NCI-H510A treated with DMSO at 0.1 percent for 48 hours (cell line): ENCODE measurements around the gene POT1.

ENCODE experiments used
- DNase-seq: peaks from one replicate; lab custom pipeline; 2025; lab: John Stamatoyannopoulos, UW

Gene POT1

DNA sequence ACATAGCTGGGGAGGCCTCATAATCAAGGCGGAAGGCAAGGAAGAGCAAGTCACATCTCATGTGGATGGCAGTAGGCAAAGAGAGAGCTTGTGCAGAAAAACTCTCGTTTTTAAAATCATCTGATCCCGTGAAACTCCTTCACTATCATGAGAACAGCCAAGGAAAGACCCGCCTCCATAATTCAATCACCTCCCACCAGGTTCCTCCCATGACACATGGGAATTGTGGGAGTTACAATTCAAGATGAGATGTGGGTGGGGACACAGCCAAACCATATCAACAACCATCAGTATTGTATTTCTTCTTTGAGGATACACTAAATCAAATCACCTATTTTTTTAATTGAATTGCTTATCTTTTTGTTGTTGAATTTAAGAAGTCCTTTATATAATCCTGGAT, 16.7 kb downstream of the POT1 start:
- no peak for DNase-seq

DNA sequence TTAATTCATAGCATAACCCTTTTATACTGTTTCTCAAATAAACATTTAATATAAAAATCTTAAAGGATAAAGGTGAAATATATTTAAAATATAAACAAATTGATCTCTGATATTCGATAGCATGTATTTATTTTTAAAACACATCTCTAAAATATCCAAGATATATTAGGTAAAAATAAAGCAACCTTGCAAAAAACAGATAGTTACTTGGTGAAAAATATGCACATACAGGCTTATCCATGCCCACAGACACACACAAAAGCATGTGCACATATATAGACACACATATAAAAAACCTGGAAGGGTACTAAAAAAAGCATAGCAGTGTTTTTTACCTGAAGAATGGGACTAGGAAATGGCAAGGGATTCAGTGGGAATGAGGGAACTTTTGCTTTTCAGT, 19.8 kb downstream of the POT1 start:
- DNase-seq, result no peak

- no peak for DNase-seq
Measured at GRCh38 chr7:124908259-124908658, 21.4 kb downstream of the POT1 start.

DNA sequence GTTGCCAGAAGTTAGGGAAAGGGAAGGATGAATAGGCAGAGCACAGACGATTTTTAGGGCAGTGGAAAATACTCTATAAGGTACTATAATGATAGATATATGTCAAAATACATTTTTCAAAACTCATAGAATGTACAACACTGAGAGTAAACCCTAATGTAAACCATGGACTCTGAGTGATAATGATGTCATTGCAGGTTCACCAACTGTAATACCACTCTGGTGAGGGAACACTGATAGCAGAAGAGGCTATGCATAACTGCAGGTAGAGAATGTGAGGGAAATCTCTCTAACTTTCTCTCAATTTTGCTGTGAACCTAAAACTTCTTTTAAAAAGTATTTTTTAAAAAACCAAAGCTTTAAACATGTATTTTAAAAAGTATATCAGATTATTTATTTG, 22.1 kb downstream of the POT1 start:
- DNase-seq, result no peak

GRCh38 chr7:124898531-124898930, 31.1 kb downstream of the POT1 start:
- no peak for DNase-seq

DNA sequence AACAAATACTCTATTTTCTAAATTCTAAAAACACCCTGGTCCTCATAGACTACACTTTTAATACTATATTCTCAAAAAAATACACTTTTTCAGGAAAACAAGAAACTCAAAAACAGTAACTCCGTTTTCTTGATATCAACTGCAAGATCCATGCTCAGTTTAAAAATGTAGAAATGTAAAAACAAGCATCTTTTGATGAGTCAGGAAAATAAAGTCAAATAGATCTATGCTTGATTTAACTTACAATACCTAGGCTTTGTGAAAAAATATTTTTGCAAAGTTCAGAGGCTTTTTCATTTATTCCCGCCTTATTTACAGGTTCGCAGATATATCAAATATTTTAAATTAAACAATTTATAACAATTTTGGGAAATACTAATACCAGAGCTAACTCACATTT, 33.6 kb downstream of the POT1 start:
- no peak for DNase-seq

DNA sequence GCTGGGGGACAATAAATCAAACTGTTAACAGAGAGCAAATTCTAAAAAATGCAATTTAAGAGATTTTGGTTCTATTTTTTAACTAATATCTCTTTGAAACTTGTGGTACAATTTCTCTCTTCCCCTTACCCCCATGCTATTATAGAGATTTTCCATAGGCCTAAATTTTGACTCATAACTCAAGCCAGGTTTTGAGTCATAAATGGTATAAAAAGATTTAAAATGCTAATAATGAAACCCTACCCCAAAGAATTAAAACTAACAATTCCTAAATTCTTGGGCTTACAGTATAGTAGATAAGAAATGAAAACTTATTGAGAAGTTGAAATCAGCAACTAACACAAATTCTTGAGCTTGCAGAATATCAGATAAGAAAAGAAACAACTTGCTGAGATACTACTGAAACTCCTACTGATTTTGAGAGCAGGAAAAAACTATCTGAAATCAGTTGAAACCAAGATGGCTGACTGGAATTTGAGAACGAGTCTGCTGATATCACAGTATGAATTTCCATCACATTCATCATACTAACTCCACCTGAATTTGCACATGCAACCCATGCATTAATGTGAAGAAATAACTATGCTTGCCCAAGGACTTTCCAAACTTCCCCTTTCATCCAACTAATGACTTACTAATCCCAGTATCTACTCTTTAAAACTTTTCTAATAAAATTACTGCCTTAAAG, 36.3 kb downstream of the POT1 start:
- DNase-seq, result no peak

GRCh38 chr7:124887247-124887646, 42.4 kb downstream of the POT1 start:
- no peak for DNase-seq

GRCh38 chr7:124881981-124882380, 47.6 kb downstream of the POT1 start:
- DNase-seq, result no peak

GRCh38 chr7:124879771-124880170, 49.9 kb downstream of the POT1 start:
- DNase-seq, result no peak

DNA sequence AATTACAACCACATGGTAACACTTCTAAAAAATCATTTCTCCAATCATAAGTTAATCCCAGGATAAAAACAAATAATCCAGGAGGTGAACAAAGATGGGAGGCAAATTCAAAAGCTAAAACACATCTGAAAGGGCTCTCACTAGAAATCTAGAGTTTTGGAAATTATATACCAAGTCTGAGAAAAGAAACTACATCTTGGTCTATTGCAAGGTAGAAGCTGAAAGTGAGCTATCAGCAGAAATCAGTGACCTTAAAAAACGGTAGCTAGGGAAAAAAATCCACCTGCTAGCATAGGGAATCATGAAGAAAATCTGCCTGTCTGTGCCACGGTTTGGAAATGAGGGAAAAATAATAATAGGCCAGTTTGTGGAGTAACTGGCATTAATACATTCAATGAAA, 50.5 kb downstream of the POT1 start:
- DNase-seq, result no peak

- no peak for DNase-seq
Measured at GRCh38 chr7:124874644-124875163, 54.9 kb downstream of the POT1 start.

- no peak for DNase-seq
Measured at GRCh38 chr7:124857672-124858235, 71.9 kb downstream of the POT1 start.

DNA sequence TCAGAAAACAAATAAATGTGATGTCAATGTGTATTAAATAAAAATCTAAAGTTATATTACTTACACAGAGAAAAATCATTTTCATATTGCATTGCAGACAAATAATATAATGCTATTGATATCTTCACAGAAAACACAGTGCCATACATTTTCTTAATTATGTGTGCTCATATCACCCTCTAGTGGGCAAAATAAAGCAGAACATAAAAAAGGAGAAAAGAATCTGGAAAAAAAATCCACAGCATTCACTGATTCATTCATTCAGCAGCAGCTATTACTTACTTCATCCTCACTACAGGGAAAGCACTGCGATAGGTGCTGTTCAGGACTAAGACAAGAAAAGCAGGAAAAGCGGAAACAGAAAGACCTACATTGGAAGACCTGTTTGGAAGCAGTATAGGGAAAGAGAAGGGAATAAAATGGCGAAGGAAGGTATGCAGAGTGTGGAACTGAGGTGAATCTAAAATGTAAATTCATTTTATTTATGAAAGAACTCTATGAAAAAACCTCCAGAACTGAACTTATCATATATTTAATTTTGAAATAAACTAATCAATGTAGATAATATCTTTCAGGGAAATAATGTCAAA, 73.2 kb downstream of the POT1 start:
- peak; percentile 13 for DNase-seq

- DNase-seq, result no peak
Measured at GRCh38 chr7:124843336-124843735, 86.3 kb downstream of the POT1 start.

- DNase-seq, result no peak
Measured at GRCh38 chr7:124840435-124840834, 89.2 kb downstream of the POT1 start.

GRCh38 chr7:124839687-124840086, 89.9 kb downstream of the POT1 start:
- no peak for DNase-seq

GRCh38 chr7:124836173-124836572, 93.5 kb downstream of the POT1 start:
- DNase-seq, result no peak

DNA sequence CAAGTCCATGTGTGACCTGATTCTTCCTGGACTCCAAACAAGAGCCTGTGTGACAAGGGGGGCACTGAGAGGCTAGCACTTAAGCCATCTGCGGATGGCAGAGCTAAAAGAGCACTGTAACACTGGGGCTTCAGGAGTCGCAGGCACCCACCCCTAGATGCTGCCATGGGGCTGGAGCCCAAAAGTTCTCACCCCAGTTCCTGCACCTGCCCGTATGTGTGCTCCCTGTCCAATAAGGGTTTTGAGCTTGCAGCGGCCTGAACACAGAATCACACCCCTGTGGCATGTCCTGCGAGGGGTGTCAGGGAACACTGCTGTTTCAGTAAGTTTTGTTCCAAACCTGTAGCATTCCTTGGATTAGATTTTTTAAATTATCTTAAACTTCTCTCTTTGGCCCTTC, 110.8 kb downstream of the POT1 start:
- no peak for DNase-seq

- no peak for DNase-seq
Measured at GRCh38 chr7:124813994-124814798, 115.4 kb downstream of the POT1 start.

DNA sequence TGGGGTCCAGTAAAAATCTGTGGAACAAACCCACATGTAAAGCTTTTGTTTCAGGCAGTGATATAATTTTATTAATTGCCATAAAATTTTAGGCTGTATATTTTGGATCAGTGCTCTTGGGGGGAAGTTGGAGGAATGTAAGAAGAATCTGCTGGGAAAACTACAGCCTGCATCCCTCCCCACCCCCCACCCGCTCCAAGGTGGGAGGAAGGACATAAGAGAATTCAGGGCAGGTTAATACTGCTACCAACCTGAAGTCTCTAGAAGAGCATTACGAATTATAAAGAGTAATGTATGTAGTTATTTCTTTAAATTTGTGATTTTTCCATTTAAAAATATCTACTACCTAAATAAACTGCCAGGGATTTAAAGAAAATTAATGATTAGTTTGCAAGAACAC, 116.9 kb downstream of the POT1 start:
- no peak for DNase-seq

DNA sequence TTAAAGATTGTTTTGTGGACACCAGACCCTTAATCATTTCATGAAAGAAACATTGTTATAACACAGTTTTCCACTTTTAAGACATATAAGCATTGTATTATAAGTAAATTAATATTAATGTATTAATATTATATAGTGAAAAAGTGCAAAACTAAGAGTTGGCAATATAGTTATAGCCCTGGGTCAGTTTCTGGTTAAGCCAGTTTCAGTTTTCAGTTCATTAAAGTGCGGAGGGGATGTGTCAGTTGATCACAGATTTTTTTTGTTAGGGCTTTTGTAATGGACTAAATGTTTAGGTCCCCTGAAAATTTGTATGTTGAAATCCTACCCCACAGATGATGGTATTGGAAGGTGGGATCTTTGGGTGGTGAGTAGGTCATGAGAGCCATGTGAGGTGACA, 118.3 kb downstream of the POT1 start:
- no peak for DNase-seq

DNA sequence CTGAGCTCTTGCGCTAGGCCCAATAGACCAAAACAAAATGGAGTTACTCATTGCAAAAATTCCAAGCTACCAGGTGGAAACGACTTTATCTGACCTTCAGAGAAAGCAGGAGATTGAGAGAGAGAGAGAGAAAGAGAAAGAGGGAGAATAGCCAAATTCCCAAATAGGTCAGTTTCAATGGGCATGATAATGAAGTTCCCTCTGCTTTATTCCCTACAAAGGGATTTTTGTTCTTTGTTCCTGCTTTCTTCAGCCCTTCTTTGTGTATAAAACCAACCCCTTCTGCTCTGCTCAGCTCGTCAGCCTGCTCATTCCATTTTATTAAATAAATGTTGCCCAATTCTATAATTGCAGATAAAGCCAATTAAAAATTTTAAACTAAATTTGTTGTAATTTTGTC, 119.0 kb downstream of the POT1 start:
- no peak for DNase-seq
